ENCODE results near the gene FBN1.

Gene FBN1

DNA sequence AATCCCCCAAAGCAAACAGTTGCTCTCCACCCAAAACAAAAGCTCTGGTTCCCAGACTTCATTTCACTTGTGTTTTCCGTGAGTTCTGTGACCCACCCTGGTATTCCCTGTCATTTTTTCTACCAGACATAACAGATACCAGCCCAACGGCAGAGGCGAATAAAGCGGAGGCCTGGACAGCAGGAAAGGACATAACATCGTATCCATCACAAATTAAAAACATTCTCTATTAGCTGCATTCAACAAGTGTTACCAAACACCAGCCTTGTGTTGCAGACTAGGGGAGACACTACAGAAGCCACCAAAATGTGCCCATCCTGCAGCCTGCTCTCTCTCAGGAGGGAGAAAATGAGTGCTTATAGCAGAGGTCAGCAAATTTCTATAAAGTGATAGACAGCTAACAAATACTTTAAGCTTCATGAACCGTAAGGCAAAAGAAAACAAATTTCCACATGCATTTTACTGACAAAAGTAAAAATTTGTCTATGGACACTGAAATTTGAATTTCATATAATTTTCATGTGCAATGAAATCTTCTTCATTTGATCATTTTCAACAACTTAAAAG is 7.1 kb upstream of the FBN1 start:
- no peak for TF ChIP-seq EZH2phosphoT487 (IDR thresholded peaks at IDR 0.05; ENCODE audit: low read depth)
- TF ChIP-seq, protein P1, sequence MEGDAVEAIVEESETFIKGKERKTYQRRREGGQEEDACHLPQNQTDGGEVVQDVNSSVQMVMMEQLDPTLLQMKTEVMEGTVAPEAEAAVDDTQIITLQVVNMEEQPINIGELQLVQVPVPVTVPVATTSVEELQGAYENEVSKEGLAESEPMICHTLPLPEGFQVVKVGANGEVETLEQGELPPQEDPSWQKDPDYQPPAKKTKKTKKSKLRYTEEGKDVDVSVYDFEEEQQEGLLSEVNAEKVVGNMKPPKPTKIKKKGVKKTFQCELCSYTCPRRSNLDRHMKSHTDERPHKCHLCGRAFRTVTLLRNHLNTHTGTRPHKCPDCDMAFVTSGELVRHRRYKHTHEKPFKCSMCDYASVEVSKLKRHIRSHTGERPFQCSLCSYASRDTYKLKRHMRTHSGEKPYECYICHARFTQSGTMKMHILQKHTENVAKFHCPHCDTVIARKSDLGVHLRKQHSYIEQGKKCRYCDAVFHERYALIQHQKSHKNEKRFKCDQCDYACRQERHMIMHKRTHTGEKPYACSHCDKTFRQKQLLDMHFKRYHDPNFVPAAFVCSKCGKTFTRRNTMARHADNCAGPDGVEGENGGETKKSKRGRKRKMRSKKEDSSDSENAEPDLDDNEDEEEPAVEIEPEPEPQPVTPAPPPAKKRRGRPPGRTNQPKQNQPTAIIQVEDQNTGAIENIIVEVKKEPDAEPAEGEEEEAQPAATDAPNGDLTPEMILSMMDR (IDR thresholded peaks at IDR 0.05; ENCODE audit: low read depth, low read length): no peak
- H3K4me1 ChIP-seq (ENCODE audit: low read length): no peaks in the 10 kb centered on the region
- H3K79me2 ChIP-seq (ENCODE audit: low read length): no peaks in the 10 kb centered on the region
- no peaks in the 10 kb centered on the region for H3K27me3 ChIP-seq (ENCODE audit: low read depth, low read length)
- no peak overlapping the region for H2AFZ ChIP-seq (ENCODE audit: low read depth, low read length)
- no peak overlapping the region for H3K9ac ChIP-seq (ENCODE audit: low read length)
- H3K4me2 ChIP-seq (ENCODE audit: low read length): no peak overlapping the region
- H3K9me3 ChIP-seq (ENCODE audit: insufficient read depth, low read length): no peaks in the 10 kb centered on the region
- no peak overlapping the region for H3K4me3 ChIP-seq (ENCODE audit: low read length)
- H4K20me1 ChIP-seq (ENCODE audit: insufficient read depth, low read length): no peaks in the 10 kb centered on the region
- no peak overlapping the region for H3K27ac ChIP-seq (ENCODE audit: low read length)
- H3K36me3 ChIP-seq (replicated peaks; ENCODE audit: low read depth, low read length): no peaks in the 10 kb centered on the region

DNA sequence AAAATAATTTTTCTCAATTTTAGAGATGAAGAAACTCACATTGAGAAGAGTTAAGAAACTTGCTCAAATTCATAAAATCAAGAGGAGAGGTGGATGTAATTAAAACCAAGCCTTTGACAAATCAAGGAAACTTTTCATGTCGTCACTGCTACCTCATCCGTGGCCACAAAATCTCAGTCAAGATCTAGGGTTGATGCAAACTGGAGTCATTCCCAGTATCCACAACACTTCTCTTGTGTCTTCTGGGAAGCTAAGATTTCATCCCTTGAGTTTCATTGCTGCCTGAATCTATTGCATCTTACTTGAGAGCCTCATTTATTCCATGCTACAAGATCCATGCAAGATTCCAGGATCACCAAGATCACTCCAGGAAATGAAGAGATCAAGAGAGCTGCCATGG is 5.4 kb upstream of the FBN1 start:
- no peaks in the 10 kb centered on the region for H3K27me3 ChIP-seq (ENCODE audit: low read depth, low read length)
- no peak overlapping the region for H2AFZ ChIP-seq (ENCODE audit: low read depth, low read length)
- no peak overlapping the region for H3K4me3 ChIP-seq (ENCODE audit: low read length)
- no peak overlapping the region for H3K27ac ChIP-seq (ENCODE audit: low read length)
- H4K20me1 ChIP-seq (ENCODE audit: insufficient read depth, low read length): no peaks in the 10 kb centered on the region
- no peaks in the 10 kb centered on the region for H3K4me1 ChIP-seq (ENCODE audit: low read length)
- TF ChIP-seq, protein P1 (IDR thresholded peaks at IDR 0.05; ENCODE audit: low read depth, low read length): no peak
- no peak for TF ChIP-seq EZH2phosphoT487 (IDR thresholded peaks at IDR 0.05; ENCODE audit: low read depth)
- no peaks in the 10 kb centered on the region for H3K9me3 ChIP-seq (ENCODE audit: insufficient read depth, low read length)
- H3K36me3 ChIP-seq (replicated peaks; ENCODE audit: low read depth, low read length): no peaks in the 10 kb centered on the region
- H3K4me2 ChIP-seq (ENCODE audit: low read length): no peak overlapping the region
- no peaks in the 10 kb centered on the region for H3K79me2 ChIP-seq (ENCODE audit: low read length)
- no peak overlapping the region for H3K9ac ChIP-seq (ENCODE audit: low read length)

DNA sequence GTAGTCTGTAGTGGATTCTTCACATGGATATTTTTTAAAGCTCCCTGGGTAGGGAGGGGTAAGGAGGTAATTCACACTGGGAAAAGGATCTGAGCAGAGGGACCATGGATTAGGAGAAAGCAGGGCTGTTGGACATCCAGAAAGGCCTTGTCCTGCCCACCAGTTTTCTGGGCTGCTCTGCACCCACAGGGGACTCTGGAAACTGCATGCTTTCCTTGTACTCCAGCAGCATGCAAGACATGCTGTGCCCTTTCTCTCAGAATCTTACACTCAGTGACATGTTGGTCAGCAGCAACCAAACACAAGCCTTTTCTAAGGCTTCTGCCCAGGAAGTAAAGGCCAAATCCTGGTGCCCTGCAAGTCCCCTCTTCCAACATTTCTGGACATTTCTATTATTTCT is 2.5 kb upstream of the FBN1 start:
- no peak for TF ChIP-seq EZH2phosphoT487 (IDR thresholded peaks at IDR 0.05; ENCODE audit: low read depth)
- TF ChIP-seq, protein P1 (IDR thresholded peaks at IDR 0.05; ENCODE audit: low read depth, low read length): no peak

DNA sequence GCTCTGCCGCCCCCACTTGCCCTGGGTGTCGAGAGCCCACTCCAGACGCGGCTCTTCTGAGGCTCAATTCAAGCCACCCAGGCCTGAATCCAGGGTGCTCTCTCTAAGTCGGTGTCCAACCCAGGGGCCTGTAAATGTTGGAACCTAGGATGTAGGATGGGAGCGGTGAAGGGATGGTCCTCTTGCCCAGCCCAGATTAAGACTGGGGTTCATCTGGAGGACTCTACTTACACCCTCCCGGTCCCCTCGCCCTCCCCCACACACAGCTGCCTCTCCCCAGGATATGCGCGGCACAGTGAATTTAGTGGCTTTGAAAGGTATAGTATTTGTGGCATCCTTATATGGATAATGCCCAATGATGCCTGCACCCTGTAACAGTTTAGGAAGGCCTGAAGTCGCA is 822 bp upstream of the FBN1 start:
- Histone ChIP-seq H3K79me2 (ENCODE audit: low read length) (no peaks in the 10 kb centered on the region), H3K9me3 (ENCODE audit: insufficient read depth, low read length) (no peaks in the 10 kb centered on the region), H4K20me1 (ENCODE audit: insufficient read depth, low read length) (no peaks in the 10 kb centered on the region), H3K9ac (ENCODE audit: low read length) (peak overlapping the region; percentile 61; the same call in 1 of the 2 replicates), H3K27me3 (ENCODE audit: low read depth, low read length) (peaks cover 12% of the 10 kb centered on the region), H3K4me3 (ENCODE audit: low read length) (peak overlapping the region; percentile 88), H3K4me1 (ENCODE audit: low read length) (peaks cover 7% of the 10 kb centered on the region), H3K36me3 (replicated peaks; ENCODE audit: low read depth, low read length) (no peaks in the 10 kb centered on the region), H3K27ac (ENCODE audit: low read length) (no peak overlapping the region), H2AFZ (ENCODE audit: low read depth, low read length) (peak overlapping the region; percentile 75; the same call in 1 of the 2 replicates), H3K4me2 (ENCODE audit: low read length) (peak overlapping the region; percentile 100)
- TF ChIP-seq EZH2phosphoT487 (IDR thresholded peaks at IDR 0.05; ENCODE audit: low read depth): no peak
- TF ChIP-seq, protein P1 (IDR thresholded peaks at IDR 0.05; ENCODE audit: low read depth, low read length): no peak

More for the DNA sequence above, 2.5 kb upstream of the FBN1 start:
- H3K27me3 ChIP-seq (ENCODE audit: low read depth, low read length): peaks cover 12% of the 10 kb centered on the region
- no peaks in the 10 kb centered on the region for H3K9me3 ChIP-seq (ENCODE audit: insufficient read depth, low read length)
- no peaks in the 10 kb centered on the region for H4K20me1 ChIP-seq (ENCODE audit: insufficient read depth, low read length)
- no peak overlapping the region for H2AFZ ChIP-seq (ENCODE audit: low read depth, low read length)
- no peaks in the 10 kb centered on the region for H3K36me3 ChIP-seq (replicated peaks; ENCODE audit: low read depth, low read length)
- H3K4me2 ChIP-seq (ENCODE audit: low read length): no peak overlapping the region
- no peak overlapping the region for H3K4me3 ChIP-seq (ENCODE audit: low read length)
- no peak overlapping the region for H3K27ac ChIP-seq (ENCODE audit: low read length)
- no peak overlapping the region for H3K9ac ChIP-seq (ENCODE audit: low read length)
- H3K4me1 ChIP-seq (ENCODE audit: low read length): peaks cover 7% of the 10 kb centered on the region
- H3K79me2 ChIP-seq (ENCODE audit: low read length): no peaks in the 10 kb centered on the region
